GM18858 (cell line): ENCODE results near the gene CYB5R4.
"Not testable (repeated sequence)": the region's sequence is repeated elsewhere in the genome, so short reads cannot be mapped to it uniquely, and the experiment has no call there.

Experiments
- ATAC-seq: cut with Tn5 transposase; IDR thresholded peaks from one replicate; pipeline ENCODE4 v1.9.1; 2021; ENCODE audit not compliant: unreplicated experiment

Gene CYB5R4

DNA sequence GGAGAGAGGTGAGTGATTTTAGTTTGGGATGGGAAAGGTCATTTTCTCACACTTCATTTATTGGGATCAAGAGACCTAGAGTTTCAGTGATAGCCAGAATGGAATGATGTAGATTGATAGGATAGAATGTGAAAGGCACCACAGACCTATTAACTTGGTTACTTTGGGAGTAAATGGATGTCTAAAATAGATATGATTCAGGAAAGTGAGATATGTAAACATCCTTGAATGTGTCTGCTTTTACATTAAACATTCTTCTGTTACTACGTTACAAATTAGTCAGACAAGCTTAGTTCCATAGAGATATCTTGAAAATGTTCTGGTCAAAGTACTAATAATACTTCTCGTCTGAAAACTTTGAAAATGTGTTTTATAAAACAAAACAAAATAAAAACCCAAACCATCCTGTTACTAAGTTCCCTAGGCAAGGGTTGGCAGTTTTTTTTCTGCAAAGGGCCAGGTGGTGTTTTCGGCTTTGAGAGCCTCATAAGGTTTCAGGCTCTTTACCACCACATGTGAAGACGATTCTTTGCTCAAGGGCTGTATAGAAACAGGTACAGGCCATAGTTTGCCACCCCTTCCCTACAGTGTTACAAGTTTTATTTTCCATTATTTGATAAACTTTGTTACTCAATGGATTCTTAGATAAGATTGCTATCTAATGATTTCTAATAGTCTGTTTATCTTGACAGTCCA, 3.4 kb downstream of the CYB5R4 start:
- no peak for ATAC-seq

DNA sequence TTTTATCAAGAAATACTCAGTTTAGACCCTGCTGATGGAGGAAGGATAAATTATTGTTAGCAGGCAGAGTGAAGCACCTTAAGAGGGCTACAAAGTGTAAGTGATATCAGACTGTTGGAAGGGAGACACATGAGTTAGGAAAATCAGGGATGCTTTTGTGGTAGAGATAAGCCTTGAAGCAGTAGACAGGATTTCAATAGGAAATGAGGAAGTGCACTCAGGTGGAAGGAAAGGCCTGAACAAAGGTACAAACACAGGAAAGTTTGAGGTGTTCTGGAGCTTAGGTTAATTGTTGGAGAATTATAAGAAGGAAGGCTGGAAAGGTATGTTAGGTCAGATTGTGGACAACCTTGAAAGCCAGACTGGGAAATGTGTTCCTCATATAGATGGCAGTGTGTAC, 7.6 kb downstream of the CYB5R4 start:
- no peak for ATAC-seq

DNA sequence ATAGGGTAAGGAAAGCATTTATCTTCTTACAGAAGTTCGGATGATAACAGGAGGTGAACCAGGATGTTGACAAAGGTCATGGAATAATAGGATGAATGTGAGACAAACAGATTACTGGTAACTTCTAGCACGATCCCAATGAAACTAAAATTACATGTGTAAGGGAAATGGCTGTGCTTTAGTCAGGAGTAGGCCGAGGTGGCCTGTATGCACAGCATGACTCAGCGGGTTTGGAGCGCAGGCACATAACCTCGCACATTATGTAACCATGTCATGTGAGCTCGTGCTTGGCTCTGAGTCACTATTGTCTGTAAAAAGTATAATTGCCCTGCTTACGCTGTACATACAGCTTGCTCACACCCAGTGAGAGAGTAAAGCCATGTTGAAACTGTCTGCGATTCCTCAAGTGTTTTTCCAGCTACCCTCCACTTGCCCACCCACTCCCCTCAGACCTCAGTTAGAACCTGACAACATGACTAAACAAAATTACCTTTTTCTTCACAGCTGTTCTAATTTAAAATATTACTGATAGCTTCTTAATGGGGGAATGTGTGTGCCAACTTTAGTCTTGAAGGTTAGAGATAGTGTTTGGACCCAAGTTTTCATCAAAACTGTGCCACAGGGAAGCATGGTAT, 8.2 kb downstream of the CYB5R4 start:
- ATAC-seq = no peak

DNA sequence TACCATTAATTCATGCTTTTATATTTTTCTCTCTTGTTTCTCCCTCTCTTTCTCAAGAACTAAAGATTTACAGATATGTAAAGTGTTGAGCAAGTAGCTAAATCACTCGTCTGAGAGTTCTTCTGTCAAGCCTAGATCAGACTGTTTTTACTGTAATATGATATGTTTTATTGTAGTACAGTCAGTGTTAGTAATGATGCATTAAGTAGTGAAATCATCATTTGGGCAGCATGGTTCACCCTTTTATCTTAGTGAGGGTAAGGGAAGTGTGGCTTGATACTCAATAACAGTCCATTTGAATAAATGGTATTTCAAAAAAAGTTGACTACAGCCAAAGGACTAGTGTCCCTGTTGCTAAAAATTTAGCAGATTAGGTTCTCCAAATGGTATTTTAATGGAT, 9.2 kb downstream of the CYB5R4 start:
- no peak for ATAC-seq

DNA sequence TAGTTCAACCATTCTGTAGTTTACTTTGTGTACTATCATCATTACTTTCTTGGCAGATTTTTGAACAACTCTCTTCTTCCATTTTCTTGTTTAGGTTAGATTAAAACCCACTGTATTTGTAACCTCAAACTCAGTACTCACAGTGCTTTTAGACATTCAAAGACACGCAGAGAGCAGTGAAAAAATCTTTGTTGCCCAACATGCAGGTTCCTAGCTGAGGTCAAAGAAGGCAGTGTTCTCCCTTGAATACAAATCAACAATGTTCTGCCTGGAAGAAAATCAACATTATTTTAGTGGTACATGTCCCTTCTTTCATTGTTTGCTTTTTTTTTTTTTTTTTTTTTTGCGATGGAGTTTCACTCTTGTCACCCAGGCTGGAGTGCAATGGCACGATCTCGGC, 11.2 kb downstream of the CYB5R4 start:
- ATAC-seq = no peak

DNA sequence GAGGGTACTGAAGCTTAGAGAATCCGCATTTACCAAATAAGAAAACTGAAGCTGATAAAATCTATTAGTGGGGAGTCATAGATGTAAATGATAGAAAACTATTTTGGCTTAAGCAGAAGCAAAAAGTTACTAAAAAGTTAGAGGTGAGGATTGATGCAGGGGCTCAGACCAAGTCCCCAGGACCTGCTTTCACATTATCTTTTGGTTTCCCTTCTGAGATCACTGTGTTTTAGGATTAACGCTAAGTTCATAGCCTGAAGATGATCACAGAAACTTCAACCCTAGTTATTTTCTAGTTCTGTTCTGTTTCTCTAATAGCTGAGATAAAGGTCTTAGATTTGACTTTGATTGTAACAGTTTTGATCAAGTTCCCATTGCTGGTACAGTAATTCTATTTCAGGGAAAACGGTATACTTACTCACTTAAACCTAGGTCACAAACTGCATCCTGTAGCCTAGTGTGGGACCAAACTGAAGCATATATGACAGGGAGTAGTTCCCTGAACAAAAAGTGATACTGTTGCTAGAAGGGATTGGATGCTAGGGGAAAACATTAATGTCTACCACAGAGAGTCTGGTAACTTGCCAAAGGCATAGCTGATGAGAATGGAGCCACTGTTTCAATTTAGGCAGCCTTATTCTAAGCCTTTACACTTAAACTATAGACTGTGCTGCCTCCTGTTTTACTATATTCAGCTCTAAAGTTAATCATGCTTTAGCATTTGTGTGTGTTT, 13.1 kb downstream of the CYB5R4 start:
- no peak for ATAC-seq

DNA sequence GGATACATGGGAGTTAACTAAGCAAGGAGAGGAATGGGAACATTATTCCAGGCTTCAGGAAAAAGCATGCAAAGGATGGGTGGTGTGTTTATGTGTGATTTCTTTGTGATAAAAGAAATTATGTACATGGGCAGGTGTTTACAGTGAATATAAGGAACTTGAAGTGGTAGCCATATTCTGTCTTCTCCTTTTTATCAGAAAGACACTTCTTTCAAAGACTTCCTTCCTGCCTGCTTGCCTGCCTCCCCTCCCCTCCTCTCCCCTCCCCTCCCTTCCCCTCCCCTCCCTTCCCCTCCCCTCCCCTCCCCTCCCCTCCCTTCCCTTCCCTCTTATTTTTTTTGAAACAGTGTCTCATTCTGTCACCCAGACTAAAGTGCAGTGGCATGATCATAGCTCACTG, 14.4 kb downstream of the CYB5R4 start:
- ATAC-seq = no peak

DNA sequence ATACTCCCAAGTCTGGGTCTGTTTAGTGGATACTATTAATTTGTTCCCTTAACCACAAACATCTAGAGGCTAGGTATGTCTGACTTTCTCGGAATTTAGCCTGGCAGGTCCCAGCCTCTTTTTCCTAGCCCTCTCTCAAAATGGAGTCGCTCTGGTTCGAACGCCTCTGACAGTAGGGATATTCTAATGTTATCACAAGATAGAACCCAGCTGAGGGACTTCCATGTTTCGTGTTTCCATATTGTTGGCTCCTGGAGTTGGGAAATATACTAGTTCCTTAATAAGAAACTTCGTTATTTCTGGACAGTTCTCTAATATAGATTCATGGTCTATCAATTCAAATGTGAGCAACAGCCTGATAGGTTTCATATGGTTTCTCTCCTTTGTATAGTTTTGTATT, 16.4 kb downstream of the CYB5R4 start:
- no peak for ATAC-seq

DNA sequence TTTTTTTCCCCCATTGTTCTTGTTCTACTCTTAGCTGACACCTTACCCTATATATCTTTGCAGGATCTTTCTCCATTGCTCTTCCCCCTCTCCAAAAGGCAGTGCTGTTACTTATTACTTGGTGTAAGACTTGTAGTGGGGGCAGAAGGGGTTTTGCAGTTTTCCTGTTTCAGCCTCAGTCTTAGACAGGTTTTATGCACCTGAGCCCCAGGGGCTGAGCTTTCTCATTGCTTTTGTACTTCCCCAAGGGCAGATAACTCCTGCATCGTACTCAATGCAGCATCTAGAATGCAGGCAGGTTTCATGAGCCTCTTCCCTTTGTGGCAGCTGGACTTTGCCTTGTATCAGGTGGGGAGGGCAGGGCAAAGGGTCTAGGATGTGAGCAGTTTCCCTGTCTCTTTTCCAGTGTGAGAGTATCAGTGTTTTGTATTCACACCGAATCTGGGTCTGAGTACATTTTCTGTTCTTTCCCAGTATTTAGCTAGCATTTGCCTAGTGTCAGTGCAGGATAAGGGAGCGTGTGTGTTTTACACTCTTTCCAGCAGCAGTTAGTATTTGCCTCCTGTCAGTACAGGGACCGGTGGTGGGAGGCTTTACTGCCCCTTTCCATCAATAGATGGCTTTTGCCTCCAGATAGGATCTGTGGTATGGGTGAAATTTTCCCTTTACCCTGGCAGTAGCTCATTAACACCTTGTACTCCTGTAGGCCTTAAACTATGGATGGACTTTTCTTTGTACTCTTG, 19.6 kb downstream of the CYB5R4 start:
- no peak for ATAC-seq

DNA sequence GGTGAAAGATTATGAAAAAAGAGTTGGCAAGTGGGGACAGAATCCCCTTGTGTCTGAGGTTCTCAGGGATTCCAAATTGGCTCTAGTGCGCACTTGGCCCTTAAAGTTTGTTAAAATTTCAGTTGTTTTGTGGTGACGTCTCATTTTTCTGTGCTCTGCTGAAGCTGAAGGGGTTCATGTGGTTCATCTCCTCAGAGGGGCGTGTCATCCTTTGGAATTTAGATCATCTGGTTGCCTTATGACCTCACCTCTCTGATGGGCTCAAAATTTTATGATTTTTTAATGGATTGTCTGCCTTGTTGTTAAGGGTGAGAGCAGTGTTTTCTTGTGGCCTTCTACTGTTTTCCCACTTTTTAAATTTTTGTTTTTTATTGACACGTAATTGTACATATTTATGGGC, 20.3 kb downstream of the CYB5R4 start:
- ATAC-seq = no peak

DNA sequence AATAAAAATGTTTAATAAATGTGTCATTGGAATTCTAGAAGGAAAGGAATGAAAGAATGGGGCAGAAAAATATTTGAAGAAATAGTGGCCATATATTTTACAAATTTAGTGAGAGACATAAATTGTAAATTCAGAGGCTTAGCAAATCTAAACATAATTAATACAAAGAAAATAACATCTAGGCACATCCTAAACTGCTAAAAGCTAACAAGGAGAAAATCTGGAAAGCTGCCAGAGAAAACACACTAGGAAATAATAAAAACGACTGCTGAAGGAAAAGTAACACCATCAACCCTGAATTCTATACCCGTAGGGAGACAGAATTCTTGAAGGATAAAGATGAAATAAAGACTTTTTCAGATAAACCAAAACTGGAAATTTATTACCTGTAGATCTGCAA, 23.8 kb downstream of the CYB5R4 start:
- no peak for ATAC-seq

DNA sequence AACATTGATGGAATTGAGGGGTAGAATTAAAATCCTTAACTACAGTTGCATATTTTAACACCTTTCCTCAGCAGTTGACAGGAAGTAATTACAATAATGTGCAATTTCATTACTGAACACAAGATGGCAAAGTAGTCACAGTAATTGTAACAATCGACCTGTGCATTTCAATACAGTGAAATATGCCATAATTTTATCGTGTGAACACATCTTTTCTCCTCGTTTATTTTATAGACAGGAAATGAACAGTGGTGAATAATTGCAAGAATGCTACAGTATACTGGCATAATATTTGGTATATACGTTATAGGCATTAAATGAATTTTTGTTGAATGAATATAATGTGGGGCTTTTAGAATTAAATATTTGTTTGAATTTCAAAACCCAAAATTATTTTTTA, 25.0 kb downstream of the CYB5R4 start:
- peak; percentile 79 for ATAC-seq

DNA sequence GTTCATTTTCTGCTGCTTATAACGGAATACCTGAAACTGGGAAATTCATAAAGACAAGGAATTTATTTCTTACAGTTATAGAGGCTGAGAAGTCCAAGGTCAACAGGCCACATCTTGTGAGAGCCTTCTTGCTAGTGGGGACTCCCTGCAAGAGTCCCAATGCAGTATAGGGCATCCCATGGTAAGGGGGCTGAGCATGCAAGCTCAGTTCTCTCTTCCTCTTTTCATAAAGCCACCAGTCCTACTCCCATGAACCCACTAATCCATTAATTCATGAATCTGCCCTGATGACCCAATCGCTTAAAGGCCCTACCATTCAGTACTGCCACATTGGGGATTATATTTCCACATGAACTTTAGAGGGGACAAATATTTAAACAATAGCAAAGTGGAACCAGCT, 26.5 kb downstream of the CYB5R4 start:
- ATAC-seq = no peak

DNA sequence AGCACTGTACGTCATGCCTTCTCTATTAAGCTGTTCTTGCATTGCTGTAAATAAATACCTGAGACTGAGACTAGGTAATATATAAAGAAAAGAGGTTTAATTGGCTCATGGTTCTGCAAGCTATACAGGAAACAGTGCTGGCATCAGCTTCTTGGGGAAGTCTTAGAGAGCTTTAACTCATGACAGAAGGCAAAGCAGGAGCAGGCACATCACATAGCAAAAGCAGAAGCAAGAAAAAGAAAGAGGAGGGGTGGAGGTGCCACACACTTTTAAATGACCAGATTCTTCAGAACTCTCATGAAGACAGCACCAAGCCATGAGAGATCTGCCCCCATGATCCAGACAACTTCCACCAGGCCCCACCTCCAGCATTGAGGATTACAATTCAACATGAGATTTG, 30.1 kb downstream of the CYB5R4 start:
- ATAC-seq = no peak

DNA sequence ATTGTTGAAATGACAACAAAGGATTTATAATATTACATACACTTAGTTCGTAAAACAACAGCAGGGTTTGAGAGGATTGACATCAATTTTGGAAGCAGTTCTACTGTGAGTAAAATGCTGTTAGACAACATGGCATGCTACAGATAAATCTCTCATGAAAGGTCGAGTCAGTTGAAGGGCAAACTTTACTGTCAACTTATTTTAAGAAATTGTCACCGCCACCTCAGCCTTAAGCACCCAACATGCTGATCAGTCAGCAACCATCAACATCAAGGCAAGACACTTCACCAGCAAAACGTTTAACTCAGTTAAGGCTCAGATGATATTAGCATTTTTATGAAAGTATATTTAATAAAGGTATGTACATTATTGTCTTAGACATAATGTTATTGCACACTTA, 31.0 kb downstream of the CYB5R4 start:
- ATAC-seq = no peak

DNA sequence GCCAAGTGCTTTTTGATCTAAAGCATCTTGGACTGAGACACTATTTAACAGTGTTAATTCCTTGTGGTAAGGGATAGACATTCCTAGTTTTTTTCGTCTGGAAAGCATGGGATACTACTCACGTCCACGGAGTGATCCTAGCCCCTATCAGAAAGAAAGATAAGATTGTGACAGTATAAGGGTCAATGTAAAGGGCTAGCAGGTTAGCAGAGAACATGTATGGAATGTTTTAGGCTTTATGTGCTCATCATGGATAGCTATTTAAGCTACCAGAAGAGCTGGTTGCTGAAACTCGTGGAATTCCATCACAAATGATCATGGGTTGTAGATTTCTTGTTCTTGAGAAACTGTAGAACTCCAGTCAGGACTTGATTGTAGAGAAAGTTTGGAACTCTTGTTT, 32.1 kb downstream of the CYB5R4 start:
- ATAC-seq = no peak

DNA sequence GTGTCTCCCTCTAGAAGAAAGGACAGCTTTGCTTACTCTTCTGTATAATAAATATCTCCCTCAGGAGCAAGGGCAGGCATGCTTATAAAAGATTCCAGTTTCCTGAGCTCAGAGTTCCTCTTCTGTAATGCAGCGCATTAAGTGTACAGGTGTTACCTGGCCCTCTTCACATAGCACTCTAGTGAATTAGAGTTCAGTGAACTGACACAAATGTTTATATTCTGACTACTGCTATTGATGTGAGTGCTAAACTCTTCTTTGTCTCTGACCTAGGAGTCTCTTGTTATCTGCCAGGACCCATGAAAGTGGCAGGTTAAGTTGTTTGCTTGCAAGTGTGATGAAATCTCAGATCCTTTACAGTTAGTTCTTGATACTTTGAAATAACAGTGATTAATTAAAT, 33.5 kb downstream of the CYB5R4 start:
- no peak for ATAC-seq

DNA sequence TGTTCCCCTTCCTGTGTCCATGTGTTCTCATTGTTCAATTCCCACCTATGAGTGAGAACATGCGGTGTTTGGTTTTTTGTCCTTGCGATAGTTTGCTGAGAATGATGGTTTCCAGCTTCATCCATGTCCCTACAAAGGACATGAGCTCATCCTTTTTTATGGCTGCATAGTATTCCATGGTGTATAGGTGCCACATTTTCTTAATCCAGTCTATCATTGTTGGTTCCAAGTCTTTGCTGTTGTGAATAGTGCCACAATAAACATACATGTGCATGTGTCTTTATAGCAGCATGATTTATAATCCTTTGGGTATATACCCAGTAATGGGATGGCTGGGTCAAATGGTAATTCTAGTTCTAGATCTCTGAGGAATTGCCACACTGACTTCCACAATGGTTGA, 37.6 kb downstream of the CYB5R4 start:
- ATAC-seq = not testable (repeated sequence)

DNA sequence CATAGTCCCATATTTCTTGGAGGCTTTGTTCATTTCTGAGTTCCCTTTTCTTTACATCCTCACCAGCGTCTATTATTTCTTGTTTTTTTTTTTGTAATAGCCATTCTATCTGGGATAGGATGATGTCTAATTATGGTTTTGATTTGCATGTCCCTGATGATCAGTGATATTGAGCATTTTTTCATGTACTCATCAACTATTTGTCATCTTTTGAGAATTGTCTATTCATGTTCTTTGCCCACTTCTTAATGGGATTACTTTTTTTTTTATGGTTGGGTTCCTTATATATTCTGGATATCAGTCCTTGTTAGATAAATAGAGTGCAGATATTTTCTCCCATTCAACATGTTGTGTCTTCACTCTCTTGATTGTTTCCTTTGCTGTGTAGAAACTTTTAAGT, 42.1 kb downstream of the CYB5R4 start:
- ATAC-seq = no peak

DNA sequence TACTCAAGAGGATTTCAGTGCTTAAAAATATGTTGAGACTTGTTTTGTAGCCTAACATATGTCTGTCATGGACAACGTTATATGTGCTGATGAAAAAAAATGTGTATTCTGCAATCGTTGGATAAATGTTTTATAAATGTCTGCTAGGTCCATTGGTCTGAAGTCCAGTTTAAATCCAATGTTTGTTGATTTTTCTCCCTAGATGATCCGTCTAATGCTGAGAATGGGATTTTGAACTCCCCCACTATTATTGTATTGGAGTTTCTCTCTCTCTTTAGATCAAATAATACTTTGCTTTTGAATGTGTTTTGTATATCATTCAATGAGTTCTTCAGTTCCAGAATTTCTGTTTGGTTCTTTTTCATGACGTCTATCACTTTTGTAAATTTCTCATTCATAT, 44.9 kb downstream of the CYB5R4 start:
- no peak for ATAC-seq

DNA sequence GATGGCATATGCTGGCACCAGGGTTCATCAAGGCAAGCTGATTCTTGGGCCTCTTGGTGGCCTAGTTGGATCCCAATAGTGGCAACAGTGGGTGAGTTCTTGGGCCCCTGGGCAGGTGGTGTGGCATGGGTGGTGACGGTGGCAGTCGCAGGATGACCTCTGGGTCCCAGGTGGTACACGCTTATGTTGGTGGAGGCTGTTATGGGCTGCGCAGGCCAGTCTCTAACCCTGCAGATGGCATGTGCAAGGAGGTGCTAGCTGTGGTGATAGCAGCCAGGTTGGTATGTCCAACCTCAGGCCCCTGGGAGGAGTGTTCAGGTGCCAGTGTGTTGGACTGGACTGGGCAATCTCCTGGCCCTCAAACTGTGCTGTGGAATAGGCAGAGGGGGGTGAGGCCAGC, 46.2 kb downstream of the CYB5R4 start:
- ATAC-seq = no peak
